PC-9 (cell line): Measurements from ENCODE around the gene HES7. TPM values are rescaled to one million over a fixed set of nuclear protein-coding genes. Genes with fewer than 3 reads are reported as not detected.
A peak's percentile ranks its signal among the peaks of the same experiment; 100 is the strongest.

ENCODE experiments used
- BruUV-seq: library from RNA; stranded (reverse); fragments of 400-500 nt; replicated peaks from 2 replicates; lab custom pipeline; 2021; lab: Mats Ljungman, UMichigan
- CTCF ChIA-PET: fragments of 300-600 bp; sonication (Branson Sonifier 250); formaldehyde crosslinking; loops from one replicate; lab custom pipeline; 2022; ENCODE audit warnings: antibody characterized with exemption; lab: Charles Lee
- POLR2A ChIA-PET: fragments of 300-600 bp; sonication (Branson Sonifier 250); formaldehyde crosslinking; loops from one replicate; lab custom pipeline; 2022; ENCODE audit warnings: antibody characterized with exemption; ENCODE audit not compliant: unreplicated experiment; lab: Charles Lee
- DNase-seq, 2 experiments: peaks; one replicate each; pipeline versions ENCODE4 v3.0.0 to v3.0.0-alpha.2; 2015 to 2022; ENCODE audit warnings: mixed read lengths in 1 of 2
- H2AFZ ChIP-seq: fragments of 200-600 bp; sonication (generic); 2 replicates; pipeline ENCODE4 v1.8.1; 2017; ENCODE audit warnings: antibody characterized with exemption
- H3F3A ChIP-seq: fragments of 200-600 bp; sonication (generic); 2 replicates; pipeline ENCODE4 v1.8.1; 2017; ENCODE audit warnings: antibody characterized with exemption, mild to moderate bottlenecking, low read depth; ENCODE audit not compliant: insufficient read depth
- H3K27ac ChIP-seq: fragments of 200-600 bp; sonication (generic); 2 replicates; pipeline ENCODE4 v1.6.1; 2016; ENCODE audit warnings: mixed run types
- H3K27me3 ChIP-seq: fragments of 200-600 bp; sonication (generic); 2 replicates; pipeline ENCODE4 v1.6.1; 2016; ENCODE audit warnings: low read depth, mixed run types; ENCODE audit not compliant: insufficient read depth
- H3K36me3 ChIP-seq: fragments of 200-600 bp; sonication (generic); 2 replicates; pipeline ENCODE4 v1.6.1; 2016; ENCODE audit warnings: low read depth, mixed run types
- H3K4me1 ChIP-seq: fragments of 200-600 bp; sonication (generic); replicated peaks from 2 replicates; pipeline ENCODE4 v1.6.1; 2016; ENCODE audit warnings: mixed run types; ENCODE audit not compliant: insufficient read depth
- H3K4me2 ChIP-seq: fragments of 200-600 bp; sonication (generic); 2 replicates; pipeline ENCODE4 v1.6.1; 2017; ENCODE audit warnings: mixed run types
- H3K4me3 ChIP-seq: fragments of 200-600 bp; sonication (generic); 2 replicates; pipeline ENCODE4 v1.6.1; 2016; ENCODE audit warnings: mixed run types
- H3K79me2 ChIP-seq: fragments of 200-600 bp; sonication (generic); 2 replicates; pipeline ENCODE4 v1.6.1; 2017; ENCODE audit warnings: low read depth, mixed run types
- H3K9me2 ChIP-seq: fragments of 200-600 bp; sonication (generic); 2 replicates; pipeline ENCODE4 v1.8.1; 2017; ENCODE audit warnings: mild to moderate bottlenecking; ENCODE audit not compliant: insufficient read depth
- H3K9me3 ChIP-seq: fragments of 200-600 bp; sonication (generic); 2 replicates; pipeline ENCODE4 v1.8.1; 2016; ENCODE audit warnings: low read depth; ENCODE audit not compliant: insufficient read depth
- H4K20me1 ChIP-seq: fragments of 200-600 bp; sonication (generic); 2 replicates; pipeline ENCODE4 v1.8.1; 2017; ENCODE audit not compliant: insufficient read depth
- CTCF ChIP-seq: fragments of 200-600 bp; sonication (generic); conservative IDR thresholded peaks from 2 replicates; pipeline ENCODE4 v1.6.1; 2017; ENCODE audit warnings: mixed run types, antibody characterized with exemption, mild to moderate bottlenecking, moderate library complexity
- EZH2 ChIP-seq: fragments of 200-600 bp; sonication (generic); IDR thresholded peaks from 2 replicates; pipeline ENCODE4 v1.8.0; 2017; ENCODE audit warnings: antibody characterized with exemption, low read depth
- intact Hi-C: fragments of 100-400 bp; cut with micrococcal nuclease; formaldehyde crosslinking; loops from one replicate; pipeline ENCODE4 v1.10.0; 2022; ENCODE audit not compliant: unreplicated experiment
- total RNA-seq: library from RNA; stranded (reverse); gene quantifications from 2 replicates; pipeline ENCODE4 v1.2.3, GENCODE V29; 2021

Gene HES7
- total RNA-seq, 1 experiment from 2014 or later, result 2.6 TPM

- Histone ChIP-seq H3K27me3 (peaks cover 16% of the 10 kb centered on the region), H3K27ac (no peak overlapping the region), H3K79me2 (no peaks in the 10 kb centered on the region), H3K4me3 (no peak overlapping the region), H3K9me2 (no peaks in the 10 kb centered on the region), H4K20me1 (no peaks in the 10 kb centered on the region), H3K9me3 (no peaks in the 10 kb centered on the region), H3F3A (no peaks in the 10 kb centered on the region), H2AFZ (no peak overlapping the region), H3K36me3 (no peaks in the 10 kb centered on the region), H3K4me1 (no peaks in the 10 kb centered on the region), H3K4me2 (peak overlapping the region; percentile 36; the same call in 1 of the 2 replicates)
- peak in 1 of 2 experiments; percentile 77 for DNase-seq
- POLR2A ChIA-PET, result interaction anchor here (0.6 to 1.1 kb wide), 3 partner anchors 39 to 310 kb away, joined by 3 to 6 read pairs (median 5); no protein-coding TSS in a partner anchor
- TF ChIP-seq EZH2 (no peak), CTCF (peak; percentile 76)
- intact Hi-C loops, result loop anchor here (2.0 to 5.0 kb wide), 2 partner anchors 45 to 83 kb away; partner anchors contain the start of gene ALOXE3
- no TSS peak for BruUV-seq
- CTCF ChIA-PET, result interaction anchor here (0.5 to 1.8 kb wide), 12 partner anchors 9 to 1443 kb away, joined by 3 to 10 read pairs (median 4); partner anchors contain the start of genes ALOX12B and SLC25A35
Observed at GRCh38 chr17:8073627-8074484, 50.0 kb downstream of the HES7 start.

GRCh38 chr17:8072729-8073461 is 51.0 kb downstream of the HES7 start:
- BruUV-seq, result no TSS peak

More at GRCh38 chr17:8072729-8073461, 51.0 kb downstream of the HES7 start:
- Histone ChIP-seq H3K9me3 (no peaks in the 10 kb centered on the region), H3F3A (no peaks in the 10 kb centered on the region), H3K27ac (no peak overlapping the region), H3K9me2 (no peaks in the 10 kb centered on the region), H3K4me2 (no peak overlapping the region), H3K27me3 (peaks cover 16% of the 10 kb centered on the region), H3K36me3 (no peaks in the 10 kb centered on the region), H2AFZ (no peak overlapping the region), H3K4me3 (no peak overlapping the region), H3K4me1 (no peaks in the 10 kb centered on the region), H3K79me2 (no peaks in the 10 kb centered on the region), H4K20me1 (no peaks in the 10 kb centered on the region)
- DNase-seq, result no peak
- intact Hi-C loops, result loop anchor here (2.0 to 5.0 kb wide), 2 partner anchors 46 to 84 kb away; partner anchors contain the start of gene ALOXE3
- POLR2A ChIA-PET, result interaction anchor here (0.6 kb wide), 1 partner anchor 40 kb away, joined by 6 read pairs; no protein-coding TSS in a partner anchor
- CTCF ChIA-PET, result interaction anchor here (0.5 to 1.8 kb wide), 6 partner anchors 13 to 1444 kb away, joined by 3 to 10 read pairs (median 4); partner anchors contain the start of gene ALOX12B
- TF ChIP-seq EZH2 (no peak), CTCF (no peak)
